WTC11 (cell line): ENCODE measurements around the gene SELENOP. TPM values are rescaled to one million over a fixed set of nuclear protein-coding genes. Genes with fewer than 3 reads are reported as not detected.

Experiments
- ATAC-seq: fragments of 200-7000 bp; cut with Tn5 transposase; 2 replicates; pipeline ENCODE4 v1.10.0; 2021; ENCODE audit warnings: mild to moderate bottlenecking, moderate library complexity
- CTCF ChIA-PET: fragments of 300-600 bp; sonication (Branson Sonifier 250); formaldehyde crosslinking; loops from one replicate; lab custom pipeline; 2021; ENCODE audit warnings: antibody characterized with exemption; lab: Charles Lee
- POLR2A ChIA-PET: fragments of 350-600 bp; sonication (Branson Sonifier 250); formaldehyde crosslinking; loops from one replicate; lab custom pipeline; 2021; ENCODE audit warnings: antibody characterized with exemption; lab: Charles Lee
- DNase-seq: peaks from one replicate; pipeline ENCODE4 v3.0.0; 2021; ENCODE audit warnings: low spot score
- H3K27ac Mint-ChIP-seq: 2 replicates; pipeline ENCODE4 v1.8.0; 2021; ENCODE audit warnings: mixed read lengths
- H3K27me3 Mint-ChIP-seq: 2 replicates; pipeline ENCODE4 v1.8.0; 2021; ENCODE audit warnings: low read depth, mild to moderate bottlenecking, moderate library complexity, mixed read lengths
- H3K36me3 Mint-ChIP-seq: 2 replicates; pipeline ENCODE4 v1.8.0; 2021; ENCODE audit warnings: mixed read lengths
- H3K4me1 Mint-ChIP-seq: 2 replicates; pipeline ENCODE4 v1.8.0; 2022; ENCODE audit warnings: mixed read lengths
- H3K4me3 Mint-ChIP-seq: 2 replicates; pipeline ENCODE4 v1.8.0; 2021; ENCODE audit warnings: mild to moderate bottlenecking, moderate library complexity, mixed read lengths
- H3K9me3 Mint-ChIP-seq: 2 replicates; pipeline ENCODE4 v1.8.0; 2021; ENCODE audit warnings: mixed read lengths
- CDX4 ChIP-seq: fragments of 250-450 bp; sonication (Bioruptor Pico); IDR thresholded peaks from 2 replicates; pipeline ENCODE4 v1.9.0; 2021; ENCODE audit warnings: moderate library complexity, mild to moderate bottlenecking, inconsistent platforms, borderline replicate concordance
- ETV6 ChIP-seq: sonication (generic); formaldehyde crosslinking; IDR thresholded peaks from 2 replicates; pipeline ENCODE4 v1.8.1; 2022; ENCODE audit warnings: mild to moderate bottlenecking, missing genetic modification reagents
- FOXJ3 ChIP-seq: sonication (generic); formaldehyde crosslinking; IDR thresholded peaks from 2 replicates; pipeline ENCODE4 v1.9.0; 2021; ENCODE audit warnings: missing genetic modification reagents, mild to moderate bottlenecking, borderline replicate concordance
- GABPB1 ChIP-seq: sonication (generic); formaldehyde crosslinking; IDR thresholded peaks from 2 replicates; pipeline ENCODE4 v1.8.1; 2023; ENCODE audit warnings: mild to moderate bottlenecking, missing genetic modification reagents
- GRHL2 ChIP-seq: fragments of 250-450 bp; sonication (Bioruptor Pico); IDR thresholded peaks from 2 replicates; pipeline ENCODE4 v1.8.0; 2022; ENCODE audit warnings: mild to moderate bottlenecking, moderate library complexity; ENCODE audit not compliant: insufficient replicate concordance, severe bottlenecking
- JAZF1 ChIP-seq: fragments of 250-450 bp; sonication (Bioruptor Pico); IDR thresholded peaks from 2 replicates; pipeline ENCODE4 v1.9.0; 2021; ENCODE audit warnings: moderate library complexity, mild to moderate bottlenecking, inconsistent platforms
- NFE2L1 ChIP-seq: sonication (generic); formaldehyde crosslinking; IDR thresholded peaks from 2 replicates; pipeline ENCODE4 v1.8.1; 2023; ENCODE audit warnings: missing genetic modification reagents
- RORB ChIP-seq: fragments of 250-450 bp; sonication (Bioruptor Pico); IDR thresholded peaks from 2 replicates; pipeline ENCODE4 v1.9.0; 2021; ENCODE audit warnings: mild to moderate bottlenecking
- TEAD4 ChIP-seq: sonication (generic); formaldehyde crosslinking; IDR thresholded peaks from 2 replicates; pipeline ENCODE4 v1.8.0; 2022; ENCODE audit warnings: mild to moderate bottlenecking, missing genetic modification reagents
- ZNF121 ChIP-seq: sonication (generic); formaldehyde crosslinking; IDR thresholded peaks from 2 replicates; pipeline ENCODE4 v1.8.0; 2023; ENCODE audit warnings: missing genetic modification reagents
- ZNF232 ChIP-seq: sonication (generic); formaldehyde crosslinking; IDR thresholded peaks from 2 replicates; pipeline ENCODE4 v1.8.0; 2022; ENCODE audit warnings: mild to moderate bottlenecking, missing genetic modification reagents
- ZNF425 ChIP-seq: fragments of 250-450 bp; sonication (Bioruptor Pico); conservative IDR thresholded peaks from 2 replicates; pipeline ENCODE4 v1.9.0; 2021; ENCODE audit warnings: mild to moderate bottlenecking
- ZNF512 ChIP-seq: sonication (generic); formaldehyde crosslinking; IDR thresholded peaks from 2 replicates; pipeline ENCODE4 v1.8.1; 2022; ENCODE audit warnings: missing genetic modification reagents, borderline replicate concordance
- total RNA-seq: library from RNA; stranded (reverse); gene quantifications from 3 replicates; pipeline ENCODE4 v1.2.3, GENCODE V29; 2021
- TF ChIP-seq, protein P1 (sequence below): sonication (generic); formaldehyde crosslinking; conservative IDR thresholded peaks from 2 replicates; pipeline ENCODE4 v1.8.1; 2023; ENCODE audit warnings: mild to moderate bottlenecking, low read depth, missing genetic modification reagents, moderate library complexity
- TF ChIP-seq, protein P2 (sequence below): sonication (generic); formaldehyde crosslinking; IDR thresholded peaks from 2 replicates; pipeline ENCODE4 v1.8.0; 2022; ENCODE audit warnings: mild to moderate bottlenecking, missing genetic modification reagents
- TF ChIP-seq, protein P3 (sequence below): fragments of 200-600 bp; IDR thresholded peaks from 2 replicates; pipeline ENCODE4 v1.8.0; 2022; ENCODE audit warnings: antibody characterized with exemption
- TF ChIP-seq, protein P4 (sequence below): sonication (generic); formaldehyde crosslinking; IDR thresholded peaks from 2 replicates; pipeline ENCODE4 v1.8.0; 2023; ENCODE audit warnings: mild to moderate bottlenecking, missing genetic modification reagents
- TF ChIP-seq, protein P5 (sequence below): sonication (generic); formaldehyde crosslinking; IDR thresholded peaks from 2 replicates; pipeline ENCODE4 v1.8.1; 2022; ENCODE audit warnings: mild to moderate bottlenecking, moderate library complexity, missing genetic modification reagents

Gene SELENOP
- total RNA-seq, 1 experiment from 2014 or later = 13.2 TPM

DNA sequence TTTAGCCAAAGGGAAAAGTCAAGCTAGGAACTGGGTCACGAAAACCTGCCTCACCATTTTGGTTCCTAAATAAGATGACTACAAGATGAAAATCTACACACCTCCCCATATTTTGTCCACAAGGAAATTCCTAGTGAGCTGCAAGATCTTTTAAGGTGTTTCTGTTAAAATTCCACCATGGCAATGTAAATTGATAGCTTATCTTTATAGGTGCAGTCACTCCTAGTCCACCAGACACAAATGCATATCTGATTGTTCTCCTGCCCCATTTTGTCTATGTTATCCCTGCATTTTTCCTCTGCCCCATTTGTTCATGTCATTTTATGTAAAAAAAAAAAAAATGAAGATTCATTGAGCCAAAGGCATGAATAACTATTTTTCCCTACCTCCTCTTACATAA is 41.1 kb upstream of the SELENOP start (continued):
- TF ChIP-seq, protein P1, sequence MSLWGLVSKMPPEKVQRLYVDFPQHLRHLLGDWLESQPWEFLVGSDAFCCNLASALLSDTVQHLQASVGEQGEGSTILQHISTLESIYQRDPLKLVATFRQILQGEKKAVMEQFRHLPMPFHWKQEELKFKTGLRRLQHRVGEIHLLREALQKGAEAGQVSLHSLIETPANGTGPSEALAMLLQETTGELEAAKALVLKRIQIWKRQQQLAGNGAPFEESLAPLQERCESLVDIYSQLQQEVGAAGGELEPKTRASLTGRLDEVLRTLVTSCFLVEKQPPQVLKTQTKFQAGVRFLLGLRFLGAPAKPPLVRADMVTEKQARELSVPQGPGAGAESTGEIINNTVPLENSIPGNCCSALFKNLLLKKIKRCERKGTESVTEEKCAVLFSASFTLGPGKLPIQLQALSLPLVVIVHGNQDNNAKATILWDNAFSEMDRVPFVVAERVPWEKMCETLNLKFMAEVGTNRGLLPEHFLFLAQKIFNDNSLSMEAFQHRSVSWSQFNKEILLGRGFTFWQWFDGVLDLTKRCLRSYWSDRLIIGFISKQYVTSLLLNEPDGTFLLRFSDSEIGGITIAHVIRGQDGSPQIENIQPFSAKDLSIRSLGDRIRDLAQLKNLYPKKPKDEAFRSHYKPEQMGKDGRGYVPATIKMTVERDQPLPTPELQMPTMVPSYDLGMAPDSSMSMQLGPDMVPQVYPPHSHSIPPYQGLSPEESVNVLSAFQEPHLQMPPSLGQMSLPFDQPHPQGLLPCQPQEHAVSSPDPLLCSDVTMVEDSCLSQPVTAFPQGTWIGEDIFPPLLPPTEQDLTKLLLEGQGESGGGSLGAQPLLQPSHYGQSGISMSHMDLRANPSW (CRISPR knock-in tag) = no peak
- TF ChIP-seq CDX4 (CRISPR knock-in tag) (no peak), GABPB1 (CRISPR knock-in tag) (no peak), FOXJ3 (no peak), TEAD4 (CRISPR knock-in tag) (no peak)
- TF ChIP-seq, protein P2, sequence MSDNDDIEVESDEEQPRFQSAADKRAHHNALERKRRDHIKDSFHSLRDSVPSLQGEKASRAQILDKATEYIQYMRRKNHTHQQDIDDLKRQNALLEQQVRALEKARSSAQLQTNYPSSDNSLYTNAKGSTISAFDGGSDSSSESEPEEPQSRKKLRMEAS = no peak
- TF ChIP-seq, all 79 proteins: peak for 0

GRCh38 chr5:42851481-42851880 is 39.8 kb upstream of the SELENOP start:
- TF ChIP-seq ETV6 (CRISPR knock-in tag) = no peak
- TF ChIP-seq NFE2L1 = no peak
- TF ChIP-seq RORB (CRISPR knock-in tag) = no peak
- TF ChIP-seq JAZF1 (CRISPR knock-in tag) = no peak
- TF ChIP-seq ZNF425 = no peak
- no peak for TF ChIP-seq ZNF512 (CRISPR knock-in tag)
- TF ChIP-seq, protein P3, sequence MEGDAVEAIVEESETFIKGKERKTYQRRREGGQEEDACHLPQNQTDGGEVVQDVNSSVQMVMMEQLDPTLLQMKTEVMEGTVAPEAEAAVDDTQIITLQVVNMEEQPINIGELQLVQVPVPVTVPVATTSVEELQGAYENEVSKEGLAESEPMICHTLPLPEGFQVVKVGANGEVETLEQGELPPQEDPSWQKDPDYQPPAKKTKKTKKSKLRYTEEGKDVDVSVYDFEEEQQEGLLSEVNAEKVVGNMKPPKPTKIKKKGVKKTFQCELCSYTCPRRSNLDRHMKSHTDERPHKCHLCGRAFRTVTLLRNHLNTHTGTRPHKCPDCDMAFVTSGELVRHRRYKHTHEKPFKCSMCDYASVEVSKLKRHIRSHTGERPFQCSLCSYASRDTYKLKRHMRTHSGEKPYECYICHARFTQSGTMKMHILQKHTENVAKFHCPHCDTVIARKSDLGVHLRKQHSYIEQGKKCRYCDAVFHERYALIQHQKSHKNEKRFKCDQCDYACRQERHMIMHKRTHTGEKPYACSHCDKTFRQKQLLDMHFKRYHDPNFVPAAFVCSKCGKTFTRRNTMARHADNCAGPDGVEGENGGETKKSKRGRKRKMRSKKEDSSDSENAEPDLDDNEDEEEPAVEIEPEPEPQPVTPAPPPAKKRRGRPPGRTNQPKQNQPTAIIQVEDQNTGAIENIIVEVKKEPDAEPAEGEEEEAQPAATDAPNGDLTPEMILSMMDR = no peak
- no peak for TF ChIP-seq ZNF232 (CRISPR knock-in tag)
- no peak for TF ChIP-seq GRHL2 (CRISPR knock-in tag)
- no peak for TF ChIP-seq ZNF121 (CRISPR knock-in tag)
- TF ChIP-seq, protein P4, sequence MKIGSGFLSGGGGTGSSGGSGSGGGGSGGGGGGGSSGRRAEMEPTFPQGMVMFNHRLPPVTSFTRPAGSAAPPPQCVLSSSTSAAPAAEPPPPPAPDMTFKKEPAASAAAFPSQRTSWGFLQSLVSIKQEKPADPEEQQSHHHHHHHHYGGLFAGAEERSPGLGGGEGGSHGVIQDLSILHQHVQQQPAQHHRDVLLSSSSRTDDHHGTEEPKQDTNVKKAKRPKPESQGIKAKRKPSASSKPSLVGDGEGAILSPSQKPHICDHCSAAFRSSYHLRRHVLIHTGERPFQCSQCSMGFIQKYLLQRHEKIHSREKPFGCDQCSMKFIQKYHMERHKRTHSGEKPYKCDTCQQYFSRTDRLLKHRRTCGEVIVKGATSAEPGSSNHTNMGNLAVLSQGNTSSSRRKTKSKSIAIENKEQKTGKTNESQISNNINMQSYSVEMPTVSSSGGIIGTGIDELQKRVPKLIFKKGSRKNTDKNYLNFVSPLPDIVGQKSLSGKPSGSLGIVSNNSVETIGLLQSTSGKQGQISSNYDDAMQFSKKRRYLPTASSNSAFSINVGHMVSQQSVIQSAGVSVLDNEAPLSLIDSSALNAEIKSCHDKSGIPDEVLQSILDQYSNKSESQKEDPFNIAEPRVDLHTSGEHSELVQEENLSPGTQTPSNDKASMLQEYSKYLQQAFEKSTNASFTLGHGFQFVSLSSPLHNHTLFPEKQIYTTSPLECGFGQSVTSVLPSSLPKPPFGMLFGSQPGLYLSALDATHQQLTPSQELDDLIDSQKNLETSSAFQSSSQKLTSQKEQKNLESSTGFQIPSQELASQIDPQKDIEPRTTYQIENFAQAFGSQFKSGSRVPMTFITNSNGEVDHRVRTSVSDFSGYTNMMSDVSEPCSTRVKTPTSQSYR (CRISPR knock-in tag) = no peak
- TF ChIP-seq, protein P5, sequence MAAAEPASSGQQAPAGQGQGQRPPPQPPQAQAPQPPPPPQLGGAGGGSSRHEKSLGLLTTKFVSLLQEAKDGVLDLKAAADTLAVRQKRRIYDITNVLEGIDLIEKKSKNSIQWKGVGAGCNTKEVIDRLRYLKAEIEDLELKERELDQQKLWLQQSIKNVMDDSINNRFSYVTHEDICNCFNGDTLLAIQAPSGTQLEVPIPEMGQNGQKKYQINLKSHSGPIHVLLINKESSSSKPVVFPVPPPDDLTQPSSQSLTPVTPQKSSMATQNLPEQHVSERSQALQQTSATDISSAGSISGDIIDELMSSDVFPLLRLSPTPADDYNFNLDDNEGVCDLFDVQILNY (CRISPR knock-in tag) = no peak
- Mint-ChIP-seq H3K27me3 (no peaks in the 10 kb centered on the region), H3K4me3 (no peak overlapping the region), H3K4me1 (no peaks in the 10 kb centered on the region), H3K9me3 (no peaks in the 10 kb centered on the region), H3K36me3 (no peaks in the 10 kb centered on the region), H3K27ac (no peak overlapping the region)
- ChIA-PET POLR2A (no interaction called here), CTCF (no interaction called here)
- ATAC-seq (no peak), DNase-seq (no peak)
